Caki2 (cell line): ENCODE results near the gene SALL3. TPM values are rescaled to one million over a fixed set of nuclear protein-coding genes. Genes with fewer than 3 reads are reported as not detected.
A peak's percentile ranks its signal among the peaks of the same experiment; 100 is the strongest.

Experiments used
- DNase-seq: peaks from one replicate; pipeline ENCODE4 v3.0.0-alpha.2; 2015; ENCODE audit warnings: low read depth
- in situ Hi-C: cut with HindIII; loops from 2 replicates; pipeline ENCODE4 v1.10.0; 2016; ENCODE audit warnings: low sequenced_read_pairs, low pct_unique_long_range_greater_than_20kb, mixed read lengths
- total RNA-seq: library from RNA; depleted of rRNA; stranded (reverse); fragments of >200 nt; shearing (Covaris generic); gene quantifications from 2 replicates; pipeline ENCODE4 v1.2.3, GENCODE V29; 2014; ENCODE audit warnings: low replicate concordance

SALL3 gene
- total RNA-seq, 1 experiment from 2014 or later = not detected

GRCh38 chr18:78994531-78994930 lies 14.9 kb downstream of the SALL3 start:
- in situ Hi-C loops = no loop called here
- no peak for DNase-seq

DNA sequence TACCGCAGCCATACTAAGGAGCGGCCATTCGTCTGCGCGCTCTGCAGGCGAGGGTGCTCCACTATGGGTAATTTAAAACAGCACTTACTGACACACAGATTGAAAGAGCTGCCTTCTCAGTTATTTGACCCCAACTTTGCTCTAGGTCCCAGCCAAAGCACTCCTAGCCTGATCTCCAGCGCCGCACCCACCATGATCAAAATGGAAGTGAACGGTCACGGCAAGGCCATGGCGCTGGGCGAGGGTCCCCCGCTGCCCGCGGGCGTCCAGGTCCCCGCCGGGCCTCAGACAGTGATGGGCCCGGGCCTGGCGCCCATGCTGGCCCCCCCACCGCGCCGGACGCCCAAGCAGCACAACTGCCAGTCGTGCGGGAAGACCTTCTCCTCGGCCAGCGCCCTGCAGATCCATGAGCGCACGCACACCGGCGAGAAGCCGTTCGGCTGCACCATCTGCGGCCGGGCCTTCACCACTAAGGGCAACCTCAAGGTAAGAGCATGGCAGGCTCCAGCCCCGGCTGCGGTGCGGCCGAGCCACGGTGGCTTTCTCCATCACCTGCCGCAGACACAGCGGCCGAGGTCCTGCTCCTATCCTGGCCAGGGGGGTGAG lies 15.5 kb downstream of the SALL3 start:
- in situ Hi-C loops = no loop called here
- DNase-seq = no peak

- no peak for DNase-seq
- in situ Hi-C loops = no loop called here
Measured at GRCh38 chr18:78995740-78996395, 16.2 kb downstream of the SALL3 start.

DNA sequence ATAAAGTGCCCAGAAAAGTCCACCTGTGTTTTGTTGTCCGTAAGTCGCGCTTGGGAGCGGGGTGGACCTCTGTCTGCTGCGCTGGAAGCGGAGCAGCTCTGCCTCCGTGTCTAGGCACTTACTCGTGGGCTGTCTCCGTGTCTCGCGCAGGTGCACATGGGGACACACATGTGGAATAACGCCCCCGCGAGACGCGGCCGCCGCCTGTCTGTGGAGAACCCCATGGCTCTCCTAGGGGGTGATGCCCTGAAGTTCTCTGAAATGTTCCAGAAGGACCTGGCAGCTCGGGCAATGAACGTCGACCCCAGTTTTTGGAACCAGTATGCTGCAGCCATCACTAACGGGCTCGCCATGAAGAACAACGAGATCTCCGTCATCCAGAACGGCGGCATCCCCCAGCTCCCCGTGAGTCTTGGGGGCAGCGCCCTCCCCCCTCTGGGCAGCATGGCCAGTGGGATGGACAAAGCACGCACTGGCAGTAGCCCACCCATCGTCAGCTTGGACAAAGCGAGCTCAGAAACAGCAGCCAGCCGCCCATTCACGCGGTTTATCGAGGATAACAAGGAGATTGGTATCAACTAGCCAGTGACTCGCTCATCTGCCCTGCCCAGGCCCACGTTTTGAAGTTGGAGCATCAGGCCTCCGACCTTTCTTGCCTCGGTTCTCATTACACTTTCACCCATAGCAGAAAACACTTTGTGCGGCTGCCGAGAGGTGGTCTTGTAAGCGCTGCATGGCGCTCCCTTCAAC lies 17.3 kb downstream of the SALL3 start:
- no peak for DNase-seq

DNA sequence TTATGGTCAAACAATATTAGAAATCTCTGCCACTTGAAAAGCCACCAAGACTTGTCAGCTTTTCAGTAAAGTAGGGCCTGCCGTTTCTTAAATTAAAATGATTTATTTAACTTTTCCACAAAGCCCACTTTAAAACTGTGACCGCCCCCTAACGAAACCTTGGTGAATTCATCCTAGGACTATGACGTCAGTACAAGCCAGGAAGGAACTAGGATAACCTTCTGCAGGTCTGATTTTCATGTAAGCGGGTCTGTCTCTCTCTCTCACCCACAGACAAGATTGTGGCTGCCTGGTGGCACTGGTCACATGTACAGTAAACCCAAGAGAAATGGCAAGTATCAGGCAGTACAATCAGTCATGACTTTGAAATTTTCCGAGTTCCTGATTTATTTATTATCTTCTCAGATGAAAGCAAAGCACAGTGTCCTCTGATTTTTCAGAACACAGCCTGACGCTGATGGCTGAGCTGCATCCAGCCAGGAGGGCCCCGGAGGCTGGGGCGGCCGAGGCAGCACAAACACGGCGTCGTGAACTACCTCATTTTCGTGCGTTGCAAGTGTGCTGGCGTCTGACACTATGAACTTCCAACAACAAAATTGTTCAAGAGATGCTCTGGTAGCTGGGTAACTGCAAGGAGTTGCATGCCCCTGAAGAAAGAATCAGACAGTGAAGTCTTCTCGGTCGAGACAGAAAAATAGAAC lies 18.9 kb downstream of the SALL3 start:
- in situ Hi-C loops = no loop called here
- no peak for DNase-seq

More for the DNA sequence above, 17.3 kb downstream of the SALL3 start:
- in situ Hi-C loops = no loop called here

DNA sequence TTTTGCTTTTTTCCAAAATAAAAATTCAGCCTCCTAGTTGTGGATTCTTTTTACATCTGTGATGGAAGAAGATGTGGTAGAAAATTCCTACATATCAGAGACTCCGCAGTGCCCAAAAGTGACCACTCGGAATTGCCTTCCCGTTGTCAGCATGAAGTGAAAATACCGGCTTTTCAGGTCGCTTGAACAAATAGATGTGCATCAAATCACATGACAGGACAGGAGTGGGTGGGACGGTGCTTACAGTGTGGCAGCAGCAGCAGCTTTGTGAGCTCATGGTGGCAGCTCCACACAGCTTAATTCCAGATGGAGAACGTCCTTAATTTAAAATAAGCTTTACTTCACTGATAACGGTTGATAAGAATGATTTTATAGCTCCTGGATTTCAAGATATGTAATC lies 20.3 kb downstream of the SALL3 start:
- DNase-seq = no peak
- in situ Hi-C loops = no loop called here

DNA sequence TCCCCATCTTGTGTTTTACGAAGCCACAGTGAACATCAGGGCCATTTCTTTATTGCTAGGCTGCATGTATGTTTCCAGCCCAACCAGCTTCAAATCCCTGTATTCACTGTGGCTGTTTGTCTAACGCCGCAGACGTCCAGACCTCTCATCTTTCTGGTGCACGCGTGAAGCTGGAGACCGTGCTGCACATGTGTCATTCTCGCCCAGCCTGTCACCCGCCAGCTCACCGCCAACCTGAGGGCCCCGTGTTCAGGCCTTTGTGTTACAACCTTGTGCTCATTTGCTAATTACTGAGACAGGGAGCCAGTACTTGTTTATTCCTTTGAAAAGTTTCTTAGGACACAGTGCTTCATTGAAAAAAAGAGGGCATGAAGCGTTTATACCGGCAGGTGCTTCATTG lies 21.4 kb downstream of the SALL3 start:
- in situ Hi-C loops = no loop called here
- DNase-seq = no peak

DNA sequence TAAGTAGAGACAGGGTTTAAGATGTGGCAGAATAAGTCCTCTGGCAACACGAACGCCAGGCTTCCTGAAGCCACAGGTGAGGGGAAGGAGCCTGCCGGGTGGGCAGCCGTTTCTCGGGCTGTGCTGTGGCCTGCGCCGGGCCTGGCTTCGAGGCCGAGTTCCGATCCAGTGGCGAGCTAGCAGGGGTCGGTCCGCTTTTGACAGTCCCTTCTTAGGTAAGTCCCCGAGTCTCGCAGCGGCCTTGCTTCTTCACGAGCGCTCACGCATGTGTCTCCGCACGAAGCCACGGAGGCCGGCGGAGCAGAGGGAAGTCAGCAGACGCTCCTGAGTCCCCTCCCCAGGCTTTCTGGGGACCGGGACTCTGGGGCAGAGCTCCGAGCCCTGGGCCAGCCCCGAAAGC lies 26.0 kb downstream of the SALL3 start:
- DNase-seq = no peak
- in situ Hi-C loops = no loop called here

GRCh38 chr18:79006106-79006795 lies 26.6 kb downstream of the SALL3 start:
- in situ Hi-C loops = no loop called here
- no peak for DNase-seq

DNA sequence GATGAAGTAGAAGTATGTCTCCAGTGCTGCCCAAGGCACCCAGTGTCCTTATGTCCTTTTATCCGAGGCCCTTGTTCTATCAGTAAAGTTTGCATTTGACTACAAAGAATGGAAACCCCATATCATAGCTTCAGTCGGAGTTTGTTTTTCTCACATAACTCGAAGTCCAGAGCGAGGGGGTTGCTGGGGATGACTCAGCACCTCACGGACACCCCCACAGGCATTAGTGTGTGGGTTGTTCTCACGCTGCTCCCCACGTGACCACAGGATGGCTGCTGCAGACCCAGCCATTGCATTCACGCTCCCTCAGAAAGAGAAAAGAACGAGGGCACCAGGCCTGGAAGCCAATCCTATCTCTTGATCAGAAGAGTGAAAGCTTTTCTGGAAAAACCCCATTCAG lies 27.8 kb downstream of the SALL3 start:
- no peak for DNase-seq
- in situ Hi-C loops = no loop called here

- in situ Hi-C loops = no loop called here
- no peak for DNase-seq
Measured at GRCh38 chr18:79008356-79008940, 28.8 kb downstream of the SALL3 start.

DNA sequence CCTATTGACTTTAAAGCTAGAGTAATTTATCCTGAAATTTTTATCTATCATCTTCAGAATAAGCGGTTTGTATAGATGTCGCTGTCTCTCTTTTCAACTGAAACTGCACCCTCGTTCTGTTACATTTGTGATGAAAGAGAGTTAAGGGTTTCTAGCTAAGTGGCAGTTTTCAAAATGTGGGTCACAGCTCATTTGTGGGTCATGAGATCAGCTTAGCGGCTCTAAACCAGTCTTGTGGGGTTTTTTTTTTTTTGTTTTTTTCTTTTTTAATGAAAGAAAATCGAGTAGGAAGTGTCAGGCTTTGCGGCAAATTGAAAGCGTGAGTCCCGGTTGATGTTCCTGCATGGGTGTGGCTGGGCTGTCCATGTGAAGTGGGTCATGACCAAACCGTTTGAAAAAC lies 31.2 kb downstream of the SALL3 start:
- no peak for DNase-seq
- in situ Hi-C loops = no loop called here

DNA sequence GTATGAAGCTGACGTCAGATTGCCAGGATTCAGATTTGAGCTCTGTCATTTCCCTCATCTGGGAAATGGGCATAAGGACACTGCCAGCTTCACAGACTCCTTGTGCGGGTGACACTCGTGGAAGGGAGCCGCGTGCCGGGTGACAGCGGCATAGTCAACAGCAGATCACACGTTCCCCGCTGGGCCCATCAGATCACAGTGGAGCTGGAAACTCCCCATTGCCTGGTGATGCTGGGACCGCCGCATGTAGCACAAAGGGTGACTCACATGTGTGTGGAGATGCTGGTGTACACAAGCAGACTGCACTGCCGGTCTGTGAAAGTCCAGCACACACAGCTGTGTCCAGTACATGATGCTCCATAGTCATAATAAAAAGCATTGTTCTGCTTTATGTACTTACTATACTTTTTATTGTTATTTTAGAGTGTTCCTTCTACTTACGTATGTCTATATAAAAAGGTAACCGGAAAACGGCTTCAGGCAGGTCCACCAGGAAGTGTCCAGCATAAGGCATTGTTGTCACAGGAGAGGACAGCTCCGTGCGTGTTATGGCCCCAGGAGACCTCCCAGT lies 31.8 kb downstream of the SALL3 start:
- no peak for DNase-seq
- in situ Hi-C loops = no loop called here

DNA sequence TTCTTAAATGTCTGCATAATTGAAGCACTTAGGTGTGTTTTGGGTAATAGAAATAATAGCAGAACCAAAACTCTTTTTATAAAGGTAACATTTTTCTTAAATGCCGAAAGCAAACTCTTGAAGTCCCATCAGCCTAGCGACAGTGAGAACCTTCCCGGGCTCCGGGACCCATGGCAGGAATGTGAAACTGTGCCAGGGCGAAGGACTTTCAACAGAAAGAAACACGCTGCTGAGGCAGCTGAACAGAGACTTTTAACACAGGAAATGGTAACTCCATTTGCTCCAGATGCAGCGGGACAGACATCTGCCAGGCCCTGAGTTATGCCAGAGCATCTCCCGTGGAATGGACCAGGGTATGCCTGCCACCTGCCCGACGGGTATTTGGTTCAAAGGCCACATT lies 34.3 kb downstream of the SALL3 start:
- in situ Hi-C loops = no loop called here
- DNase-seq = no peak

DNA sequence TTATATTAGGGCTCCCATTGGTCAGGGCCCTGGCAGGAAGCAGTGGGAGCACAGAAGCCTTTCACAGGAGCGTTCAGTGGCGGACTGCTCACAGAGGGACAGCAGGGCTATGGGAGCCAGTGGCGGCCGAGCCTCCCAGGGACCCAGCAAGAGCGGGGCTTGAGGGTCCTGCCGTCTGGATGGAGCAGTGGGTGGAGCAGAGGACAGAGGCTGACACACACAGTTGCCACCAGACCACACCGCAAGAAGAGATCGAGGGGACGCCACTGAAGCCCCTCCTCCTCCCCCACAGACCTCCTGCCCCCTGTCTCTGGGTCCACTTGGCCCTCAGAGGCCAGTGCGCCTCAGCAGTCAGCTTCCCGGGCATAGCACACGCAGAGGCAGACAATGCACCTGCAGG lies 39.3 kb downstream of the SALL3 start:
- in situ Hi-C loops = no loop called here
- no peak for DNase-seq

DNA sequence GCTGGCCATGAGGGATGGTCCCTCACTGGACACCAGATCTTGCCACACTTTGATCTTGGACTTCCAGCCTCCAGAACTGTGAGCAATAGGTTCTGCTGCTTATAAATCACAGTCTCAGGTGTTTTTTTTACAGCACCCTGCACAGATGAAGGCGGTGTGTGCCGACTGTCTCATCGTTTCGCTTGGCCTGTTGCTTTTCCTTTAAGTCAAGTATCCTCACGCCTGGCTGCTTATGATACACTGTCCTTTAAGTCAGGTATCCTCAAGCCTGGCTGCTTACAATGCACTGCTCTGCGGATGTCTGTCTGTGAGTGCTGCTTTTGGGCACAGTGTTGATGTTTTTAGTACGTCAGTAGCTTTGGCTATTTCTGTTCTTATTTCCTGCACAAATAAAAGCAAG lies 40.3 kb downstream of the SALL3 start:
- in situ Hi-C loops = no loop called here
- DNase-seq = peak; percentile 9

GRCh38 chr18:79022603-79023002 lies 43.0 kb downstream of the SALL3 start:
- in situ Hi-C loops = no loop called here
- no peak for DNase-seq

- DNase-seq = no peak
- in situ Hi-C loops = no loop called here
Measured at GRCh38 chr18:79026491-79026890, 46.9 kb downstream of the SALL3 start.
